Measurements from ENCODE around the gene ARL2BP.

- peak; percentile 95 for TF ChIP-seq CTCF (IDR thresholded peaks at IDR 0.05)
- no peak for TF ChIP-seq EZH2phosphoT487 (IDR thresholded peaks at IDR 0.05)
Measured at GRCh38 chr16:57300387-57301125, 55.5 kb downstream of the ARL2BP start.
